AG04449 (cell line): ENCODE data around the gene GPATCH2L.

ENCODE experiments used
- CTCF ChIA-PET: fragments of 350-600 bp; formaldehyde crosslinking; extraction: SDS; loops from one replicate; lab custom pipeline; 2021; ENCODE audit warnings: antibody characterized with exemption; lab: Yijun Ruan, JAX
- POLR2A ChIA-PET: fragments of 400-600, 350-600 bp; formaldehyde crosslinking; extraction: SDS; loops from one replicate; lab custom pipeline; 2020; ENCODE audit warnings: antibody characterized with exemption, inconsistent platforms; lab: Yijun Ruan, JAX
- DNase-seq: peaks from one replicate; pipeline ENCODE4 v3.0.0-alpha.2; 2010; ENCODE audit warnings: low read depth, low spot score
- H3K4me3 ChIP-seq: 2 replicates; pipeline ENCODE4 v1.5.1; 2011; ENCODE audit warnings: low read depth, mild to moderate bottlenecking, control low read depth, low read length
- TF ChIP-seq, protein P1 (sequence below): IDR thresholded peaks from one replicate; pipeline ENCODE4 v1.5.1; 2011; ENCODE audit warnings: mild to moderate bottlenecking, moderate library complexity, low read length, control low read depth, inconsistent platforms; ENCODE audit not compliant: insufficient read depth; ENCODE audit errors: missing control alignments

The GPATCH2L gene

GRCh38 chr14:76125511-76125910 lies 26.2 kb upstream of the GPATCH2L start:
- H3K4me3 ChIP-seq: no peak overlapping the region
- CTCF ChIA-PET: no interaction called here
- TF ChIP-seq, protein P1, sequence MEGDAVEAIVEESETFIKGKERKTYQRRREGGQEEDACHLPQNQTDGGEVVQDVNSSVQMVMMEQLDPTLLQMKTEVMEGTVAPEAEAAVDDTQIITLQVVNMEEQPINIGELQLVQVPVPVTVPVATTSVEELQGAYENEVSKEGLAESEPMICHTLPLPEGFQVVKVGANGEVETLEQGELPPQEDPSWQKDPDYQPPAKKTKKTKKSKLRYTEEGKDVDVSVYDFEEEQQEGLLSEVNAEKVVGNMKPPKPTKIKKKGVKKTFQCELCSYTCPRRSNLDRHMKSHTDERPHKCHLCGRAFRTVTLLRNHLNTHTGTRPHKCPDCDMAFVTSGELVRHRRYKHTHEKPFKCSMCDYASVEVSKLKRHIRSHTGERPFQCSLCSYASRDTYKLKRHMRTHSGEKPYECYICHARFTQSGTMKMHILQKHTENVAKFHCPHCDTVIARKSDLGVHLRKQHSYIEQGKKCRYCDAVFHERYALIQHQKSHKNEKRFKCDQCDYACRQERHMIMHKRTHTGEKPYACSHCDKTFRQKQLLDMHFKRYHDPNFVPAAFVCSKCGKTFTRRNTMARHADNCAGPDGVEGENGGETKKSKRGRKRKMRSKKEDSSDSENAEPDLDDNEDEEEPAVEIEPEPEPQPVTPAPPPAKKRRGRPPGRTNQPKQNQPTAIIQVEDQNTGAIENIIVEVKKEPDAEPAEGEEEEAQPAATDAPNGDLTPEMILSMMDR: no peak
- POLR2A ChIA-PET: no interaction called here
- no peak for DNase-seq

DNA sequence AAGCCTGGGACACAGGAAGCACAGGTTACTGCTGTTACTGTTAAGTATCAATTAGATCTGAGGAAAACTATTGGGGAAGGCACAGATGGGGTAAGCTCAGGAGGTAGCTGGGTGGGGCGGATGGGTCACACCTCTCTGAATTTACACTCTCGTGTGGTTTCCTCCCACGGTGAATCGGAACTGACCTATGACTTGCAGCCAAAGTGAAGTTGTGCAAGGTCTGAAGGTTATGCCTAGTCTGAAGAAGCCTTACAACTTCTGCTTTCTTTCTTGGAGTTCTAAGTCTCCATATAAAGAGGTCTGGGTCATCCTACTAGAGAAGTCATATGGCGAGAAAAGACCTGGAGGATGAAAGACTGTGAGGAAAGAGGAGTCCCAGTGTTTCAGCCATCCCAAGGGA lies 25.6 kb upstream of the GPATCH2L start:
- H3K4me3 ChIP-seq: no peak overlapping the region
- no peak for DNase-seq
- CTCF ChIA-PET: no interaction called here
- TF ChIP-seq, protein P1: no peak
- POLR2A ChIA-PET: no interaction called here

- no peak overlapping the region for H3K4me3 ChIP-seq
- TF ChIP-seq, protein P1: no peak
- POLR2A ChIA-PET: no interaction called here
- CTCF ChIA-PET: no interaction called here
- no peak for DNase-seq
These were observed 21.7 kb upstream of the GPATCH2L start for GRCh38 chr14:76129851-76130576.

- ChIA-PET POLR2A (no interaction called here), CTCF (interaction anchor here (0.9 kb wide), 1 partner anchor 221 kb away, joined by 3 read pairs; no protein-coding TSS in a partner anchor)
- no peak overlapping the region for H3K4me3 ChIP-seq
- DNase-seq: no peak
- TF ChIP-seq, protein P1: no peak
These were observed 20.4 kb upstream of the GPATCH2L start for GRCh38 chr14:76131071-76131965.

- no peak for DNase-seq
- H3K4me3 ChIP-seq: no peak overlapping the region
- ChIA-PET POLR2A (no interaction called here), CTCF (interaction anchor here (1.1 kb wide), 1 partner anchor 219 kb away, joined by 3 read pairs; no protein-coding TSS in a partner anchor)
- TF ChIP-seq, protein P1: no peak
These were observed 18.6 kb upstream of the GPATCH2L start for GRCh38 chr14:76133103-76133502.

DNA sequence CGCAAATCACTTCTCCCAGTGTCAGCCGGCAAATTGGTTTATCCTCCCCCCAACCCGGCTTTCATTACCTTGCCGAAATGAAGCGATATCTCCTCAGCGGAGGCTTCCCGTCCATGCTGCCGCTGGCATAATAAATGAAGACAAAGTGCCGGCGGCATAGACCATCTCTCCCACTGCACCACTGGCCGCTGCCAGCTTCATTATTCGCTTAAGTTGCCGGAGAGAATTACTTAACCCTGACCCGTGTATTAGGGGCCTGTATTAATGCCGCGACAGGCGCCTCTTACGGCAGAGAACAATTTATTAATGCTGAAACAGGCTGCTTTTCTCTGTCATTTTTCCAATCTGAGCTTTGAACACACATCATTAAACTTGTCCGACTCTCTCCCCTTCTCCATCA lies 17.5 kb upstream of the GPATCH2L start:
- CTCF ChIA-PET: interaction anchor here (1.1 kb wide), 1 partner anchor 30 kb away, joined by 3 read pairs; no protein-coding TSS in a partner anchor
- POLR2A ChIA-PET: no interaction called here
- TF ChIP-seq, protein P1: no peak
- DNase-seq: no peak
- no peak overlapping the region for H3K4me3 ChIP-seq
